Right lobe of liver (tissue), 6 donors: Measurements from ENCODE around the gene SH3RF3. TPM values are rescaled to one million over a fixed set of nuclear protein-coding genes. Genes with fewer than 3 reads are reported as not detected.

ENCODE experiments used
- ATAC-seq, 4 donors: fragments of 200-7000 bp; cut with Tn5 transposase; one replicate each; pipeline ENCODE4 v1.9.1; 2020; ENCODE audit warnings: mild to moderate bottlenecking in 4 of 4, moderate library complexity in 4 of 4
- DNase-seq, 3 donors: peaks; one replicate each; pipeline ENCODE4 v3.0.0-alpha.2; 2020
- H3K27ac ChIP-seq, 3 donors: fragments of 200-600 bp; one replicate each; pipeline ENCODE4 v1.8.0; 2022
- H3K27me3 ChIP-seq, 2 donors: fragments of 200-600 bp; one replicate each; pipeline ENCODE4 v1.8.0; 2022
- H3K36me3 ChIP-seq, 4 donors: fragments of 200-600 bp; sonication (generic) in 1 of 4; one replicate each; pipeline versions ENCODE4 v1.5.1 to v1.8.0; 2017 to 2022; ENCODE audit warnings: control low read depth in 1 of 4
- H3K4me1 ChIP-seq, 4 donors: fragments of 200-600 bp; sonication (generic) in 1 of 4; one replicate each; pipeline versions ENCODE4 v1.5.1 to v1.8.0; 2017 to 2022; ENCODE audit warnings: control low read depth in 1 of 4
- H3K4me3 ChIP-seq, 3 donors: fragments of 200-600 bp; one replicate each; pipeline ENCODE4 v1.8.0; 2022
- H3K9me3 ChIP-seq, 4 donors: fragments of 200-600 bp; sonication (generic) in 1 of 4; one replicate each; pipeline versions ENCODE4 v1.5.1 to v1.8.0; 2017 to 2022; ENCODE audit warnings: control low read depth in 1 of 4
- POLR2A ChIP-seq: fragments of 450-650 bp; IDR thresholded peaks from one replicate; pipeline ENCODE4 v1.6.1; 2017; ENCODE audit warnings: antibody characterized with exemption, mild to moderate bottlenecking
- WGBS: methylation state at CpG from one replicate; pipeline ENCODE4 v1.1.6; 2018; ENCODE audit warnings: low coverage, low lambda C conversion rate; ENCODE audit not compliant: insufficient coverage; ENCODE audit errors: missing lambda C conversion rate; 5-methylcytosine and 5-hydroxymethylcytosine counted together
- intact Hi-C, 2 donors: fragments of 100-400 bp; cut with DNase I; formaldehyde crosslinking; loops; one replicate each; pipeline versions ENCODE4 v1.11.2 to v1.14.1; 2022
- total RNA-seq, 6 experiments: library from RNA; depleted of rRNA in 2 of 6; stranded (reverse); fragments of >200 nt in 2 of 6; fragmentation: NEBNext Ultra II Directional in 3 of 6; extraction: Animal tissue kit (Norgen Biotek cat#: 25700) in 3 of 6; gene quantifications; one replicate each; pipeline versions ENCODE4 v1.1.0 to v1.2.4, GENCODE V29; 2016 to 2023
- TF ChIP-seq, protein P1 (sequence below), 4 donors: fragments of 200-600 bp in 3 of 4; fragments of 450-650 bp in 1 of 4; IDR thresholded peaks; one replicate each; pipeline versions ENCODE4 v1.5.1 to v1.8.0; 2016 to 2022; ENCODE audit warnings: antibody characterized with exemption in 4 of 4, mild to moderate bottlenecking in 2 of 4
- donor health status: DM: no; HTN: yes; CAD: no.
- donor health status: DM: no; HTN: no; CAD: no.
- donor health status: DM: no; HTN: no; CAD: no.
- donor health status: DM: no; HTN: yes; CAD: no.
- donor health status: DM: no; HTN: yes; CAD: no.

The SH3RF3 gene
- total RNA-seq, 6 experiments from 2014 or later = 0.68 to 1.6 (median 1.2) TPM

DNA sequence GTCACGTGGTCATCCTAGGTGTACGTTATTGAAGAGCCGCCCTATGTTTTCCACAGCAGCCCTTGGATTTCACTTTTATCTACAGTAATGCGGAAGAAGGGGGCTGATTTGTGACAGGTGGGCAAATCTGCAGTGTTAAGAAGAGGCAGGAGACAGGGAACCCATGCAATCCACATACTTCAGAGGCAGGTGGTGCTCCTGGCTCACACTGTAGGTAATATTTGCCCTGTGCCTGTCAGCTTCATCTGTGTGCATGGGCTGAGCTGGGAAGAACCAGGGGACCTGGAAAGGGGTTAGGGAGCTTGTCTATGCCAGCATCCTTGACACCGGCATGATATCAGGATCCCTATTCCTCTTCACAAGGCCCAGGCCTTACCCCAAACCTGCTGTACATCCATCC, 183.9 kb downstream of the SH3RF3 start:
- intact Hi-C loops = no loop called here
- ATAC-seq = no peak
- no peaks in the 10 kb centered on the region for H3K9me3 ChIP-seq
- H3K4me3 ChIP-seq = no peak overlapping the region
- no peaks in the 10 kb centered on the region for H3K27me3 ChIP-seq
- TF ChIP-seq, protein P1, sequence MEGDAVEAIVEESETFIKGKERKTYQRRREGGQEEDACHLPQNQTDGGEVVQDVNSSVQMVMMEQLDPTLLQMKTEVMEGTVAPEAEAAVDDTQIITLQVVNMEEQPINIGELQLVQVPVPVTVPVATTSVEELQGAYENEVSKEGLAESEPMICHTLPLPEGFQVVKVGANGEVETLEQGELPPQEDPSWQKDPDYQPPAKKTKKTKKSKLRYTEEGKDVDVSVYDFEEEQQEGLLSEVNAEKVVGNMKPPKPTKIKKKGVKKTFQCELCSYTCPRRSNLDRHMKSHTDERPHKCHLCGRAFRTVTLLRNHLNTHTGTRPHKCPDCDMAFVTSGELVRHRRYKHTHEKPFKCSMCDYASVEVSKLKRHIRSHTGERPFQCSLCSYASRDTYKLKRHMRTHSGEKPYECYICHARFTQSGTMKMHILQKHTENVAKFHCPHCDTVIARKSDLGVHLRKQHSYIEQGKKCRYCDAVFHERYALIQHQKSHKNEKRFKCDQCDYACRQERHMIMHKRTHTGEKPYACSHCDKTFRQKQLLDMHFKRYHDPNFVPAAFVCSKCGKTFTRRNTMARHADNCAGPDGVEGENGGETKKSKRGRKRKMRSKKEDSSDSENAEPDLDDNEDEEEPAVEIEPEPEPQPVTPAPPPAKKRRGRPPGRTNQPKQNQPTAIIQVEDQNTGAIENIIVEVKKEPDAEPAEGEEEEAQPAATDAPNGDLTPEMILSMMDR (IDR thresholded peaks at IDR 0.05) = no peak
- no peak for TF ChIP-seq POLR2A
- DNase-seq = no peak
- no peak overlapping the region for H3K27ac ChIP-seq
- H3K36me3 ChIP-seq = no peaks in the 10 kb centered on the region
- WGBS = 75% methylated on average over 4 of the region's 5 CpGs
- no peaks in the 10 kb centered on the region for H3K4me1 ChIP-seq

DNA sequence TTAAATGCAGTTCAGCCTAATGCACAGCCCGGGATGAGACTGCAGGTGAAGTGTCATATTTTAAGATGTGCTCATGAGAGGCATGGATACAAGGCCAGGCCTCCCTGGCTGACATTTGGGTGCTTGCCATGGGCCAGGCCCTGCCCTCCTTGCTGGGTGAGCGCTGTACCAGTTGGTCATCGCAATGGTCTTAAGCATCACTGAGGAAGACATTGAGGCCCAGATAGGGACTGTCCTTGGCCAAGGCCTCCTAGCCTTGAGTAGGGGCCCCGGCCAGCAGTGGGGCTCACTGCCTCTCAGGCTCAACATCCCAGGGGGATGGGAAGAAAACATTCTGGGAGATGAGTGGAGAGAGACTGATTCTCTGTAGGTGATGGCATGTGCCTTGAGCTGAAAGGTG, 184.3 kb downstream of the SH3RF3 start:
- WGBS = 79% methylated on average over 3 of the region's 4 CpGs
- no peak for ATAC-seq
- no peak overlapping the region for H3K27ac ChIP-seq
- H3K9me3 ChIP-seq = no peaks in the 10 kb centered on the region
- no peaks in the 10 kb centered on the region for H3K4me1 ChIP-seq
- no peak overlapping the region for H3K4me3 ChIP-seq
- no peak for TF ChIP-seq POLR2A
- TF ChIP-seq, protein P1 (IDR thresholded peaks at IDR 0.05) = no peak
- H3K27me3 ChIP-seq = no peaks in the 10 kb centered on the region
- intact Hi-C loops = no loop called here
- H3K36me3 ChIP-seq = no peaks in the 10 kb centered on the region
- DNase-seq = no peak

DNA sequence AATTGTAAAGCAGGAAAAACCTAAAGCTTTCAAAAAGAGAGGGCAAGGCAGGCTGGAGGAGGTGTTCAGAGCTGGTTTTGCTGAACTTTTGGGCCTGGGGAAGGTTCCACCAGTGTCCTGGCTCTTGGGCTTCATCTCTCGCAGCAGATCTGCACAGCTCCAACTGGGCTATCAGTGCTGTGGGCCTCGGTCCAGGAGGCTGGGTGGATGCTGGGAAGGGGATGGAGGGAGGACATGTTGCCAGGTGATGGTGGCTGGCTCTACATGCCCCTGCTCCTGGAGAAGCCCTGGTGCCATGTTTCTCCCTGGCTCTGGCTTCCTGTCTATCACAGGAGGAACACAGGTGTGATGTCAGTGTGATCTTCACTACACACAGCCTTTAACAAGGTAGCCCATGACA, 187.1 kb downstream of the SH3RF3 start:
- 0% methylated on average over 1 of the region's 2 CpGs for WGBS
- DNase-seq (no peak), ATAC-seq (no peak)
- Histone ChIP-seq H3K27ac (no peak overlapping the region), H3K4me3 (no peak overlapping the region), H3K27me3 (no peaks in the 10 kb centered on the region), H3K36me3 (no peaks in the 10 kb centered on the region), H3K9me3 (no peaks in the 10 kb centered on the region), H3K4me1 (no peaks in the 10 kb centered on the region)
- intact Hi-C loops = no loop called here
- TF ChIP-seq, protein P1 (IDR thresholded peaks at IDR 0.05) = no peak
- TF ChIP-seq POLR2A = no peak

DNA sequence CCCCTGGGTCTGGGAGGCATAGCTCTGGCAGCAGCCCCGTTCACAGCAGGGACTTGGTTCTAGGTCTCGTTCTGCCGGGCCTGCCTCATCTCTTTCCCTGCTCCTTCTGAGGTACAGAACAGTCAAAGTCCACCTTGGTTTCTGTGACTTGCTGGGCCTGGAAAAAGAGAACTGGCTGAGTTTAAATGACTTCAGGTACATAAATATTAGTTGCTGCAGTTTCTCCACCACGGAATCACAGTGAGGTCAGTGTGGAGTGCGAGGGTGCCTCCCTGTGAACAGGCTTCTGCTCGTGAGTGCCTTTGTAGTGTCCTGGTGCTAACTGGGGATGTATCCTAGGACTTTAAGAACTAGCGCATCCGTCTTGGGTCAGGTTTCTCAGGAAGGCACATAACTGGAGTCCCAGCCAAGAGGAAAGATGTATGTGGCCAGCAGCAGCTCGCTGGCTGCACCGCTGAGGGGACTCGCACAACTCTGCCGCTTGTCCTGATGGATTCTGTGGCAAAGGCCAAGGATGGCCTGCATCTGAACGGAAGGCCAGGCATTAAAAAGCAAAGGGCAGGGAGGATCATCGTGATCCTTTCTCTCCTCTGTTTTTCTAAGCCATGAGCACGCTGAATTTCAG, 188.6 kb downstream of the SH3RF3 start:
- intact Hi-C loops = no loop called here
- Histone ChIP-seq H3K27ac (peak overlapping the region in 1 of 3 donors; percentile 8), H3K9me3 (no peaks in the 10 kb centered on the region), H3K36me3 (no peaks in the 10 kb centered on the region), H3K4me1 (no peaks in the 10 kb centered on the region), H3K4me3 (no peak overlapping the region), H3K27me3 (no peaks in the 10 kb centered on the region)
- ATAC-seq (peak in 2 of 4 donors; percentile 40 to 55), DNase-seq (no peak)
- WGBS = 48% methylated on average over 13 of the region's 15 CpGs
- no peak for TF ChIP-seq POLR2A
- TF ChIP-seq, protein P1 (IDR thresholded peaks at IDR 0.05) = no peak
